Esophagus squamous epithelium (tissue), 4 donors: Measurements from ENCODE around the gene NFIB.

Source experiments
- CTCF ChIP-seq, 6 experiments: fragments of 450-650 bp in 4 of 6; fragments of 200-600 bp in 2 of 6; sonication (generic) in 2 of 6; IDR thresholded peaks; one replicate each; pipeline ENCODE4 v1.5.1; 2016 to 2019; ENCODE audit warnings: antibody characterized with exemption in 6 of 6, mild to moderate bottlenecking in 4 of 6, moderate library complexity in 4 of 6
- POLR2A ChIP-seq, 4 donors: fragments of 450-650 bp; IDR thresholded peaks; one replicate each; pipeline ENCODE4 v1.6.1; 2017; ENCODE audit warnings: antibody characterized with exemption in 4 of 4, mild to moderate bottlenecking in 4 of 4, moderate library complexity in 3 of 4

- TF ChIP-seq CTCF (IDR thresholded peaks at IDR 0.05): no peak
- TF ChIP-seq POLR2A (IDR thresholded peaks at IDR 0.05): no peak
Measured at GRCh38 chr9:14064940-14065339, 249.0 kb downstream of the NFIB start.
